GM12872 (cell line): ENCODE data around the gene ASNS.

Experiments used
- TF ChIP-seq, protein P1 (sequence below): IDR thresholded peaks from 3 replicates; pipeline ENCODE4 v1.5.1; 2011; ENCODE audit warnings: low read depth, mild to moderate bottlenecking, low read length, moderate library complexity; ENCODE audit not compliant: insufficient read depth

ASNS gene

DNA sequence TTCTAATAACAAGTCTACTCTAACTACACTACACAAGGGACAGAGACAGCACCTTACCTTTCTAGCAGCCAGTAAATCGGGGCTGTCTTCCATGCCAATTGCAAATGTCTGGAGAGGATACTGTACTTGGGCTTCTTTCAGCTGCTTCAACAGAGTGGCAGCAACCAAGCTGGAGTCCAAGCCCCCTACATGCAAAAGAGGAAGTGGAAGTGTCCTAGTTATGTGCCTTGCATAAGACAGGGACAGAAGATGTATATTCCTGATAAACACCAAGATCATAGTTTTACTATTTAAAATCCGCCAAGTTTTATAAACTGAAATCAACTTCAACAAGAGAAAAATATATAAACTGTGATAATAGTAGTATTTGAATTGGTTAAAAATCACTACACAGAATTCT lies 14.0 kb downstream of the ASNS start:
- TF ChIP-seq, protein P1, sequence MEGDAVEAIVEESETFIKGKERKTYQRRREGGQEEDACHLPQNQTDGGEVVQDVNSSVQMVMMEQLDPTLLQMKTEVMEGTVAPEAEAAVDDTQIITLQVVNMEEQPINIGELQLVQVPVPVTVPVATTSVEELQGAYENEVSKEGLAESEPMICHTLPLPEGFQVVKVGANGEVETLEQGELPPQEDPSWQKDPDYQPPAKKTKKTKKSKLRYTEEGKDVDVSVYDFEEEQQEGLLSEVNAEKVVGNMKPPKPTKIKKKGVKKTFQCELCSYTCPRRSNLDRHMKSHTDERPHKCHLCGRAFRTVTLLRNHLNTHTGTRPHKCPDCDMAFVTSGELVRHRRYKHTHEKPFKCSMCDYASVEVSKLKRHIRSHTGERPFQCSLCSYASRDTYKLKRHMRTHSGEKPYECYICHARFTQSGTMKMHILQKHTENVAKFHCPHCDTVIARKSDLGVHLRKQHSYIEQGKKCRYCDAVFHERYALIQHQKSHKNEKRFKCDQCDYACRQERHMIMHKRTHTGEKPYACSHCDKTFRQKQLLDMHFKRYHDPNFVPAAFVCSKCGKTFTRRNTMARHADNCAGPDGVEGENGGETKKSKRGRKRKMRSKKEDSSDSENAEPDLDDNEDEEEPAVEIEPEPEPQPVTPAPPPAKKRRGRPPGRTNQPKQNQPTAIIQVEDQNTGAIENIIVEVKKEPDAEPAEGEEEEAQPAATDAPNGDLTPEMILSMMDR, result no peak

DNA sequence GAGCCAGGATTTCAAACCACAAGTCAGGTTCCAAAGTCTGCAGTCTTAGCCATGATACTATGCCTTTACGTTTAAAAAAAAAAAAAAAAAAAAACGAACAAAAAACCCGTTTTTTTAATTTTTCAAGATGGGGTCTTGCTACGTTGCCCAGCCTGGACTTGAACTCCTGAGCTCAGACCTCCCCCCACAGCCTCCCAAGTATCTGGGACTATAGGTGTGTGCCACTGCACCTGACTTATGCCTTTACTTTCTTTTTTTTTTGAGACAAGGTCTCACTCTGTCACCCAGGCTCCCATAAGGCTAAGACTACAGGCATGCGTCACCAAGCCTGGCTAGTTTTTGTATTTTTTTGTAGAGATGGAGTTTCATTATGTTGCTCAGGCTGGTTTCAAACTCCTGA lies 14.7 kb downstream of the ASNS start:
- TF ChIP-seq, protein P1, result no peak

DNA sequence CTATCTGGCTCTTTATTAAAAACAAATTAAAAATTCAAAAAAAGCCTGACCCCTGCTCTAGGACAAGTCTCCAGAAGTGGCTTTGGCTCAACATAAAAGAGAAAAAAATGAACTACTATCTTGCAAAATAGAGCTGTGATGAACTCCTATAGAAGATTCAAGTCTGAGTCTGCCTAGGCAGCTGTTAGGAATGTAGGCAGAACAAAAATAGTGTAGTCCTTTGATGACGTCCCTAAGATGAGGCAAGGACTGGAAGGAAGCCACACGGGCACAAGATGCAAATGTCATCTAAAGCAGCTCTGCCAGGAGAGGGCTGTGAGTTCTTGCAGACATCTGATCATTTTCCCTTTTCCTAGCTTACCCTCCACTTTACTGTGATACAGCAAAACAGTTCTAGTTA lies 20.5 kb downstream of the ASNS start:
- TF ChIP-seq, protein P1, result no peak

DNA sequence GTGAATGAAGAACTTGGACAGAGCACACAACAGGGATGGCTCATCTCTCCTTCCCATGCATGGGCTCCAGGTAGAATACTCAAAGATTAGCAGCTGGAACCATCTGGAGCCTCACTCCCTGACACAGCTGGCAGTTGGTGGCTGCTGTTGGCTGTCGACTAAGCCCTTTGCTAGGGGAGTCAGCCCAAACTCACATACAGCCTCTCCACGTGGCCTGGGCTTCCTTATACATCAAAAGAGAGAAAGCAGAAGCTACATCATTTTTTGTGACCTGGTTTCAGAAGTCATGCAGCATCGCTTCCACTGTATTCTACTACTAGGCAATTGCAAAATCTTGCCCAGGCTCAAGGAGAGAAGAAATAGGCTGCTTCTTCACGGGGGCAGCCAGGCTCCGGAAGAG lies 24.4 kb downstream of the ASNS start:
- TF ChIP-seq, protein P1, result no peak

DNA sequence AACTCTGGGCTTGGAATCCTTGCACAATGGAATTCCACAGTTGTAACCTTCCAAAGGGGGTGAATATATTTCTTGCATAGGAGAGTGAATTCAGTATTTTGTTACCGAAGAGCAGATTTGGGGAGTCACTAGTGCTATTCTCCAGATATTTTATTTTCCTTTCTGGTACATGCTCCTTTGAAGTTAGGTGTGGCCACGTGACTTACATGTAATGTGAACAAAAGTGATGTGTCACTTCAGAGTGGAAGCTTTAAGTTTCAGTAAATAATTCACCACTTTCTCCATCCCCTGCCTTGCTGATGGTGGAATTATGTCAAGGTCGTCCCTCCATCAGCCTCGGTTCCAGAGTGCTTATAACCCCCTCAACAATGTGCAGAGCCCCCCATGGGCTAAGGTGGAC lies 25.3 kb downstream of the ASNS start:
- TF ChIP-seq, protein P1, result no peak

DNA sequence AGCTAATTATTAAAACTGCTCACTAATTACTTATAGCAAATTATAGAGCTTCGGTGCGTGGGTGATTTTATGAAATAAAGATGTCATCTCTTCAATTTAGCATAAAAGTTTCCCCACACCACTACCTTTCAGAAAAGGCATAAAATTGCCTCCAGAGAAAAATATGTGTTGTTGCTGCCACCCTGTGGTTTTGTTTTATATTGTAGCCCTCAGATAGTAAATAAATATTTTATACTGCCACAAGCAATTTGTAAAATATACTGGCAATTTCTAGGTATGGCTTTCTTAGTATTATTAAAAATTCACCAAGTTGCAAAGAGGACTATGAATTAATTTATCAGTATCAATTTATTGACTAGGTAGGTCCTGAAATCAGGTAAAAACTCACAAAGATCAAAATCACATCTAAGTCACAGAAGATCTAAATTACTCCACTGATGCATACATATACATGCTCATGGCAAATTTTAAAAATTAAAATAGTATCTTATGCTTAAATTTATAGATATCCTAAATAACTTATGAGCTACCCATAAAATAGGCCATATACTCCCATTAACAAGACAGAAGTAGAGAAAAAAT lies 26.5 kb downstream of the ASNS start:
- TF ChIP-seq, protein P1, result peak; percentile 29; the same call in 1 of the 3 replicates

DNA sequence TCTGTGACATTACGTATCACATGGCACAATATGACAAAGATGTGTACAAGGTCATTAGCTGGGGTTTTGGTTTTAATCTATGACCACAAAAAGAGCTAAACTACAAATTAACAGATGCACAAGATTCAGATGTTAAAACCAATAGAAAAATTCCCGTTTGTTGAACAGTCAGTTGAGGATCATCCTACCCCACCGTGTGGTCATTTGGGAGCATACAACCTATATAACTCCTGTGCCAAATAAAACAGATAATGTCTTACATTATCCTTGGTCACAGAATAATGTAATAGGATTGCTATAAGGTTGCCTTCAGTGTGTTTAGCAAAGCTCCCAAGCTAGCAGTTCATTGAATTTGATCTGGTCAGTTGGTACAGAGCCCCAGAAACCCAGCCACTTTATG lies 28.2 kb downstream of the ASNS start:
- TF ChIP-seq, protein P1, result 0 out of 3 replicates have a peak, but pooled peaks have one; percentile 11
